HG03575 (cell line): ENCODE data around the gene DNAJC30.
"Not testable (repeated sequence)": the region's sequence is repeated elsewhere in the genome, so short reads cannot be mapped to it uniquely, and the experiment has no call there.

Experiments
- ATAC-seq: cut with Tn5 transposase; IDR thresholded peaks from one replicate; pipeline ENCODE4 v1.9.1; 2021; ENCODE audit not compliant: unreplicated experiment, insufficient number of reproducible peaks, low FRiP score; ENCODE audit errors: extremely low read depth

The DNAJC30 gene

DNA sequence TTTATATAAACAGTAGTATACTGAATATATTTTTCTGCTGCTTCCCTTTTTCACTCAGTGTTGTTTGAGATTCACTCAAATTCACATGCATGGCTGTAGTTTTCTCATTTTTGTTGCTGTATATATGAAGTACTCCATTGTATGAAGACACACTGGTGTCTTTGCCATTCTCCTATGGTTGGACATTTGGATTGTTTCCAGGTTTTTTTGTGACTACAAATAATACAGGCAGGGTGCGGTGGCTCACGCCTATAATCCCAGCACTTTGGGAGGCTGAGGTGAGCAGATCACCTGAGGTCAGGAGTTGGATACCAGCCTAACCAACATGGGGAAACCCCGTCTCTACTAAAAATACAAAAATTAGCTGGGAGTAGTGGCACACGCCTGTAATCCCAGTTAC, 22.7 kb downstream of the DNAJC30 start:
- not testable (repeated sequence) for ATAC-seq

DNA sequence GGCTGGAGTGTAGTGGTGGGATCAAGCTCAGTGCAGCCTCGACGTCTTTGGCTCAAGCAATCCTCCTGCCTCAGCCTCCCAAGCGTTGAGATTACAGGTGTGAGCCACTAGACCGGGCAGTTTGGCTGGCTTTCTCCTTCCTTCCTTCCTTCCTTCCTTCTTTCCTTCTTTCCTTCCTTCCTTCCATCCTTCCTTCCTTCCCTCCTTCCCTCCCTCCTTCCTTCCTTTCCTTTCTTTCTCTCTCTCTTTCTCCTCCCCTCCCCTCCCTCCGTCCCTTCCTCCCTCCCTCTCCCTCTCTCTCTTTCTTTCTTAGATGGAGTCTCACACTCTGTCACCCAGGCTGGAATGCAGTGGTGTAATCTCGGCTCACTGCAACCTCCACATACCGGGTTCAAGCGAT, 23.3 kb downstream of the DNAJC30 start:
- ATAC-seq = no peak

DNA sequence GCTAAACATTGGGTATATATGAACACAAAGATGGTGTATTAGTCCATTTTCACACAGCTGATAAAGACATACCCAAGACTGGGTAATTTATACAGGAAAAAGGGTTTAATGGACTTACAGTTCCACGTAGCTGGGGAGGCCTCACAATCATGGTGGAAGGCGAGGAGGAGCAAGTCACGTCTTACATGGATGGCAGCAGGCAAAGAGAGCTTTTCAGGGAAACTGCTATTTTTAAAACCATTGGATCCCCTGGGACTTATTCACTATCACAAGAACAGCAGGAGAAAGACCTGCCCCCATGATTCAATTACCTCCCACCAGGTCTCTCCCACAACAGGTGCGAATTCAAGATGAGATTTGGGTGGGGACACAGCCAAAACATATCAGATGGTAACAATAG, 27.9 kb downstream of the DNAJC30 start:
- not testable (repeated sequence) for ATAC-seq

DNA sequence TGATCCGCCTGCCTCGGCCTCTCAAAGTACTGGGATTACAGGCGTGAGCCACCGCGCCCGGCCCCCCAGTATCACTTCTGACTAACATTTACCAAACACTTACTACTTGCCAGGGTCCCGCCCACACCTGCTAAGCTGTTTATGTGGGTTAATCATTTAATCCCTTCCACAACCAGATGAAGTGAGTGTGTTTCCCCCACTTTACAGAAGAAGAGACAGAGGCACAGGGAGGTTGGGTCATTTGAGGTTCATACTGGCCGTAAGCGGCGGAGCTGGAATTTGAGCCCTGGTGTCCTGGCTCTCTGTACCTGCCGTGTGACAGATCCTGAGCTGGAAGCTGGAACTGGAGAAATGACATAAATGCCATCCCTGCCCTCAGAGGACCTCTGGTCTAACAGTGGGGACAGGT, 30.7 kb downstream of the DNAJC30 start:
- ATAC-seq = no peak

DNA sequence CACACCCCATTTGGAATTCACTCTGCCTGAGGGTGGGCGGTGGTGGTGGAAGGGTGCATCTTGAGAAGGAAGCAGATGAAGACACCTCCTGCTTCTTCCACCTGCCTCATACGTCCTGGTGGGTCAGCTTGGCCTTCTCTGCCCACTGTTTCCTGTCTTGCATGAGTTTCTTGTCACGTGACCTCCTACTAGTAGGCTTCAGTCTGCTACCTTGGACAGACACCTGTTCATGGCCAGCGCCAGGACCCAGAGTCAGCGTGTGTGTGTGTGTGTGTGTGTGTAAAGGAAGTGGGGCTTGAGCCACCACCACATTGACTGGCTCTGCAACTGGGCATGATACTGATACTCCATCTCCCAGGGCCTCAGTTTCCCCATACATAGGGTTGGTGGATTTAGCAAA, 32.7 kb downstream of the DNAJC30 start:
- no peak for ATAC-seq

DNA sequence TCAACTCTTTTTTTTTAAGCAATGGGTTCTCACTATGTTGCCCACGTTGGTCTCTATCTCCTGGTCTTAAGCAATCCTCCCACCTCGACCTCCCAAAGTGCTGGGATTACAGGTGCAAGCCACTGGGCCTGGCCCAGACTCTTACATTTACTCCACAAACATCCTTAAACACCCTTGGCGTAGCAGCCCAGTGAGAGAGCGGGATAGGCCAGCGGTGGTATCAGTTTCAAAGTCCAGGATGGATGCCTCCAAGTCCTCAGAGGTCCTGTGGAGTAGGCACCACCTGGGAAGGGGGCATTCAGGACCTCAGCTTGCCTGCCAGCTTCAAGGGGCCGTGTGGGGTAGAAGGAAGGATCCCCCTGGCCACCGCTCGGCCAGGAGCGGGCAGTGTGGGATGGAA, 33.7 kb downstream of the DNAJC30 start:
- ATAC-seq = no peak

DNA sequence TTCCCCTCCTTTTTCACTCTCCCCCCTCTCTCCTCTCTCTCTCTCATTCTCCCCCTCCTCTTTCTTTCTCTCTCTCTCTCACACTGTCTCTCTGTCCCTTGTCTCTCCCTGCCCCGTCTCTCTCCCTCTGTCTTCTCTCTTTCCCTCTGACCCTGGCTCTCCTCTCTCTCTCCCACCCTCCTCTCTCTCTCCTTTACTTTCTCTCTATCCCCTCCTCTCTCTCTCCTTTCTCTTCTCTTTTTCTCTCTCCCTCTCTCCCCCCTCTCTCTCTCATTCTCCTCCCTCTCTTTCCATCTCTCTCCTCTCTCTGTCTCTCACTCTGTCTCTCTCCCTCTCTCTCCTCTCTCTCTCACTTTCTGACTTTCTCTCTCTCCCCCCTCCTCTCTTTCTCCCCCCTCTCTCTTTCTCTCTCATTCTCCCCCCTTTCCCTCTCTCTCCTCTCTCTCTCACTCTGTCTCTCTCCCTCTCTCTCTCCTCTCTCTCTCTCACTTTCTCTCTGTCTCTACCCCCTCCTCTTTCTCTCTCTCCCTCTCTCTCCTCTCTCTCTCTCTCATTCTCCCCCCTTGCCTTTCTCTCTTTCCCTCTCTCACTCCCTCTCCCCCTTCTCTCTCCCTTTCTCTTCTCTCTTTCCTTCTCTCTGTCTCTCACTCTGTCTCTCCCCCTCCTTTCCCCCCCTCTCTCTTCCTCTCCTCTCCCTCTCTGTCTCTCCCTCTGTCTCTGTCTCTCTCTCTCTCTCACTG, 34.5 kb downstream of the DNAJC30 start:
- no peak for ATAC-seq

DNA sequence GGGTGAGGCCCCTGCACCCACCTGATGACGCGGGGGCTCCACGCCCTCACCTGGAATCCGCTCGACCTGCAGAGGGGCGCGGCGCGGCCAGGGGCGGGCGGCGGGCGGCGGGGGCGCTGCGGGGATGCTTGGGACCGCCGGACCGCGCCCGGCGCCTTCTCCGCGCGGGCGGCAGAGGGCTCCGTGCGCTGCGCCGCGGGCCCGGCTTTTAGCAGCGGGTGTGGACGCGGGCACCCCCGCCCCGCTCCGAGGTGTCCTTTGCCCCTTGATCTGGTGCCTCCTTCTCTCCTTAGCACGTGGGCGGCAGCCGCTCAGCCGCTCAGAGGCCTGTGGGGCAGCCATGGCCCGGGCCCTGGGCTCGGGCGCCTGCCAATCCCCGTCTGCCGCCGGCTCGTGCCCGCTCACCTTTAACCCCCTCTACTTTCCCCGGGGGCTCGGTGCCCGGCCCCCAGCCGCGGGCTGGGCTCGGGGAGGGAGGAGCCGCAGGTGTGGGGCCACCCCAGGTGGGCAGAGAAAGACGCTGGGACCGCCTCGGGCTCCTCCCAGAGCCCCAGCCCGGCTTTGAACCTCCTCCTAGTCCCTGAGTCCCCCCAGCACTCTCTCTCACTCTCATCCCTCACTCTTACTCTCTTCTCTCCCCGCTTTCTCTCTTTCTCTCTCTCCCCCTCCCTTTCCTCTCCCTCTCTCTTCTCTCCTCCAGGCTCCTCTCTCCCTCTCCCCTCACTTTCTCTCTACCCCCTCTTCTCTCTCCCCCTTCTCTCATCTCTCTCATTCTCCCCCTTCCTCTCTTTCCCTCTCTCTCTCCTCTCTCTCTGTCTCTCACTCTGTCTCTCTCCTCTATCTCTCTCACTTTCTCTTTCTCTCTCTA, 35.3 kb downstream of the DNAJC30 start:
- no peak for ATAC-seq

DNA sequence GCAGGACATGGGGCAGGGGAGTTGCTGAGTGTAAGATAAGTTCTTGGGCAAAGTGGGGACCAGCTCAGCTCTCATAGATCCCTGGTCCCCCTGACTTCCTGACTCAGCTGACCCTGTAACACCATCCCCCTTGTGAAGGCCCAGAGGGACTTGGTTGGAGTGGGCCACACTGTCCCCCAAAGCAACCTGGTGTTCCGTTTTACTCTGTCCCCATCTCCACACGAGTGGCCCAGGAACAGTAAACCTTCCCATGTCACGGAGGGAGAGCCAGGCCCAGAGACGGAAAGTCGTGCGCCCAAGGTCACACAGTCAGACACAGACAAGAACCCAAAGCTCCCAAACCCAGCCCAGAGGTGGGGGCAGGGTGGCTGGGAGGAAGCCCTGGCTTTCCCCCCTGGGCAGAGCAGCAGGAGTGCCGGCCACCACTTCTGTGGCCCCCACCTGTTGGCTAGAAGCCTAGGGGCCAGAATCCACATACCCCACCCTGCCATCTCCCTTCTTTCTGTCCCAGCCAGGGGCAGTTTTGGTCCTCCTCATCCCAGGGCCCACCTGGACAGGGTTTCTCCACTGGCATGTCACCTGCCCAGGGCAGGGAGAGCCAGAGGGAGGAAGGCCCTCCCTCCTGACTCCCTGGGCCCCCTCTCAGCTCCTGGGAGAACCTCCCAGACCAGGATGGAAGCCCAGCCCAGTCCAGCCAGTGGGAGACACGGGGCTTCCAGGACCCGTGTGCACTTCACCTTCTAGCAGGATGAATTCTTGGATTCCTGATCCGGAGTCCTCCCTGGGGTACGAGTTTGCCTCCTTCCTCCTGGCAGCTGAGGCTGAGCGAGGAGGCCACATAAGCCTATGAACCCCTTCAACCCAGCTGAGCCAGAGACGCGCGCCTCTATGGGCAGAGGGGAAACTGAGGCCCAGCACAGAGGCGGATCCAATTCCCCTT, 36.2 kb downstream of the DNAJC30 start:
- ATAC-seq = no peak

DNA sequence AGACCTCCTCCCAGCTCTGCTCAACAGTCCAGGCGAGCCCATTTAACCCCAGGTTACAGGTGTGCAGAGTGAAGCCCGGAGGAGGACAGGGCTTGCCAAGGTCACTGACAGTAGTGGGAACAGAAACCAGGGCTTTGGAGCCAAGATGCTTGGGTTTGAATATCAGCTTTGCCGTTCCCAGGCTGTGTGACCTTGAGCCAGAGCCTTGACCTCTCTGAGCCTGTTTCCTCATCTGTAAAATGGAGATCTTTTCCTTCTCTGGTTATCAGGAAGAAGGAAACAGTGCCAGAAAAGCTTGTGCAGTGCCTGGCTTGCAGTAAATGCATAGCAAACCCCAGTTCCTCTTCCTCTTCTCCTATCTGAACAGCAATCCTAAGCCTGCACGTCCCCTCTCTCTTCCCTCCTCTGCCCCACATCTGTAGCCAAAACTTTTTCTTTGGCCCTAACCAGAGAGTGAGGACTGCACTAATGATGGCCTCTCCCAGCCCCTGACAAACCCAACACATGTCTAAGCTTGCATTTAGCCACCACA, 37.5 kb downstream of the DNAJC30 start:
- no peak for ATAC-seq

DNA sequence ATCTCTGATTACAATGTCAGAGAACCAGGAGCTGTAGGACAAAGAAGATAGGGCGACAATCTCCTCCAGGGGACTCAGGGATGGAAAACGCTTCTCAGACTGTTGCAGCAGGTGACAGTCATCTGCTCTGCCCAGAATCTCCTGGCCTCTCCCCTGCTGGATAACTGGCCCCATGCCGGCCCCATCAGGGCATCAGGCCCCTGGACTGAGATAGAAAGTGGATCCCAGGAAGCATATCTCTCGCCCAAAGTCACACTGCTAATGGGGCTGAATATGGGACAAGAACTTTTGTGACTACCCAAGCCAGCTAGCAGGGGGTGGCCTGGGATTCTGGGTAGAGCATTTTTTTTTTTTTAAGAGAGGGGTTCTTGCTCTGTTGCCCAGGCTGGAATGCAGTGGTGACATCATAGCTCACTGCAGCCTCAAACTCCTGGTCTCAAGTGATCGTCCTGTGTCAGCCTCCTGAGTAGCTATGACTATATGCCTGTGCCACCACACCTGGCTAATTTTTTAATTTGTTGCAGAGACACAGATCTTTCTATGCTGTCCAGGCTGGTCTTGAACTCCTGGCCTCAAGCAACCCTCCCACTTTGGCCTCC, 38.5 kb downstream of the DNAJC30 start:
- no peak for ATAC-seq

DNA sequence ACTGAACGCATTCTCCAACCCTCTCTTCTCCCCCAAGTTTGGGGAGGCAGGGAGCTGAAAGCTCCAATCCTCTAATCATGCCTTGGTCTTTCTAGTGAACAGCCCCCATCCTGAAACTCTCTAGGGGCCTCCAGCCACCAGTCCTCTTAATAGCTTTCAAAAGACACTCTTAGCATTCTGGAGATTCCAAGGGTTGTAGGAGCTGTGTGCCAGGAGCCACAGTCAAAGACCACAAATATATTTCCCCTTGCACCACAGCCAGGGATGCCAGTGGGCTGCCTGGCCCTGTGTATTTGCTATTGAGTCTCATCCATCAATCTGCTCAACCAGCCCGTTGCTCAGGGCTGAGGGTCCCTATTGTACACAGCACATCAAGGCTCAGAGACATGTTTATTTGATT, 40.4 kb downstream of the DNAJC30 start:
- ATAC-seq = no peak

DNA sequence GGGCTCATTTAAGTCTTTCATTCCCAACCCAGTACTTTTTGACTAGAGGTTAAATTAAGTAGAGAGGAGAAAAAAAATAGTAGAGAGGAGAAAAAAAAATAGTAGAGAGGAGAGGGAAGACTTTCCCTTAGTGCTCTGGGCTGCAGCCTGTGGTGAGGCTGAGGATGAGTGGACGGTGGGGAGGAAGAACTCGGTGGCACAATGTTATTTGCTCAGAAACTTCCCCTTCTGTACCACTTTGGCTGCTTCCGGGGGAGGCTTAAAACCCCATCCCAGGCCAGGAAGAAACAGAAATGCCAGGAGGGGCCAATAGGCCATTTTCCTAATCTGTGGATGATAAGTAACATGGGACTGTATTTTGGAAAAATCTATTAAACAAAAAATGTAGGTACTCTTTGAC, 44.3 kb downstream of the DNAJC30 start:
- ATAC-seq = no peak

DNA sequence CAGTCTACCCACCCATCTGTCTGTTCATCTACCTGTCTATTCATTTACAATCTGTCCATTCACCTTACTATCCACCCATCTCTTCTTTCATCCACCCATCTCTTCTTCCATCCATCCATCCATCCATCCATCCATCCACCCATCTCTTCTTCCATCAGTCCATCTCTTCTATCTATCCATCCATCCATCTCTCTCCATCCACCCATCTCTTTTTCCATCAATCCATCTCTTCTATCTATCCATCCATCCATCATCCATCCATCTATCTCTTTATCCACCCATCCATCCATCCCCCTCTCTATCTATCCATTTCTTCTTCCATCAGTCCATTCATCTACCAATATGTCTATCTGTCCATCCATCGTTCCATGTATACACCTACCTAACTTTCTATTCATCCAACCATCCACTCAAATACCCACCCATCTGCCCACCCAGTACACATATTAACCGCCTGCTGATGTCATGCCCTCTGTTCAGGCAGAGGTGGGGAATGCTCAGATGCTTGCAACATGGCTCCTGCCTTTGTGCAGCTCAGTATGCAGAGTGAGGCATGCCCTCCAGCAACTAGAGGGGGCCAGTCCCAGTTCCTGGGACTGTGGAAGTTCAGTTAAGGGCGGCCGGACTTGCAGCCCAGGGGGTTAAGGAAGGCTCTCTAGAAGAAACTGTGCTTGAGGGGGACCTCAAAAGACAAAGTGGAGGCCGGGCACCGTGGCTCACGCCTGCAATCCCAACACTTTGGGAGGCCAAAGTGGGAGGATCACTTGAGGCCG, 47.6 kb downstream of the DNAJC30 start:
- no peak for ATAC-seq

DNA sequence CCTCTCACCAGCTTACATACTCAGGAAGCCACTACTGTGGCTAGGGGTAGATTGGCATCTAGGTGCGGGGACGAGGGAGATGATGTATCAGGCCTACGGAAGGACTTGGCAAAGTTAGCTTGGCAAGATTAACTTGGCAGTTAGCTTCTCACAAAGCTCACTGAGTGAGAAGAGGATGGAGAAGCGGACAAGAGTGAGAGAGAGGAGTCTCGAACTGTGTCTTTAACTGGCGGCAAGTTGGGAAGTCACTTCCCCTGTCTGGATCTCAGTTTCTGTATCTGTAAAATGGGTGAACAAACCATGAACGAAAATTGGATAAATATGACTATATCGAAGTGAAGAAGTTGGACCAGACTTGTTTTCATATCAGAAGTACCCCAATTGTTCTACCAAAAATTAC, 49.4 kb downstream of the DNAJC30 start:
- no peak for ATAC-seq

DNA sequence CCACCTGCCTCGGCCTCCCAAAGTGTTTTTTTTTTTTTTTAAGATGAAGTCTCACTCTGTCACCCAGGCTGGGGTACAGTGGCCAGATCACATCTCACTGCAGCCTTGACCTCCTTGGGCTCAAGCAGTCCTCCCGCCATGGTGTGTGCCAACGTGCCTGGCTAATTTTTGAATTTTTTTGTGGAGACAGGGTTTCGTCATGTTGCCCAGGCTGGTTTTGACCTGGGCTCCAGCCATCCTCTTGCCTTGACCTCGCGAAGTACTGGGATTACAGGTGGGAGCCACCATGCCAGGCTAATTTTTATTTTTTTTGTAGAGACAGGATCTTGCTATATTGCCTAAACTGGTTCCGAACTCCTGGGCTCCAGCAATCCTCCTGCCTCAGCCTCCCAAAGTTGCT, 49.9 kb downstream of the DNAJC30 start:
- no peak for ATAC-seq

DNA sequence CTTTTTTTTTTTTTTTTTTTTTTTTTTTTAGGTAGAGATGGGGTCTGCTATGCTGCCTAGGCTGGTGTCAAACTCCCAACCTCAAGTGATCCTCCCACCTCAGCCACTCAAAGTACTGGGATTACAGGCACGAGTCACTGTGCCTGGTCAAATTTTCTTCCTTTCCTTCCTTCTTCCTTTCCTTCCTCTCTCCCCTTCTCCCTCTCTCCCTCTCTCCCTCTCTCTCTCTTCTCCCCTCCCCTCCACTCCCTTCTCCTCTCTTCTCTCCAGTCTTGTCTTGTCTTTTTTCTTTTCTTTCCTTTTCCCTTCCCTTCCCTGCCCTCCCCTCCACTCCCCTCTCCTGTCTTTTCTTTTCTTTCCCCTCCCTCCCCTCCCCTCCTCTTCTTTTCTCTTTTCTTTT, 51.7 kb downstream of the DNAJC30 start:
- no peak for ATAC-seq
